ENCODE data around the gene MAP6.

DNA sequence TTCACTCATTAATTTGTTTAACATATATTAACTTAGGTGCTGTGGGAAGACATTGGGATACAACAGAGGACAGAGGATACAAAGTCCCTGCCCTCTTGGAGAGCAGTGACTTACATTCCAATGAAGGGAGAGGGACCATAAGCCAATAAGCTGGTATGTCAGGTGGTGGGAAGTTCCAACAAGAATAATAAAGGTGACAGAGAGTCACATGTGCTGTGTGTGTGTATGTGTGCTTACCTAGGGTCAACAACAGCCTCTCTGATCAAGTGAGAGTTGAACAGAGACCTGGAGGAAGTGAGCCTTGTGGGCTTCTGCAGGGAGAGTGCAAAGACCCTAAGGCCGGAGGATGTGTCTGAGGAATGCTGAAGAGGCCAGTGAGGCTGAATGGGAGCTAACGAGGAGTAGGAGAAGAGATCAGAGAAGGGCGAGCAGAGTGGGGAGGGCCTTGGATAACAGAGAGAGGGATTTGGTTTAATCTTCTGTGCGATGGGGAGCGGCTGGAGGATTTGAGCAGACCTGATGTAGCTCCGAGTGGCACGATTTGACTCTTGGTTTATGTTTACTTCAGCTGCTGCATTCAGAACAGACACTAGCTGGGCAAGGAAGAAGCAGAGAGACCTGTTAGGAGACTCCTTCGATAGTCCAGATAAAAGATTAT, 35.3 kb downstream of the MAP6 start:
- TF ChIP-seq POLR2A (IDR thresholded peaks at IDR 0.05), result no peak
- TF ChIP-seq EP300 (IDR thresholded peaks at IDR 0.05), result no peak

Data from tibial nerve (tissue), 3 donors.